NCI-H510A (cell line): ENCODE data around the gene CPNE6.
"Not testable (repeated sequence)": the region's sequence is repeated elsewhere in the genome, so short reads cannot be mapped to it uniquely, and the experiment has no call there.

Experiments used
- DNase-seq: peaks from one replicate; lab custom pipeline; 2025; lab: John Stamatoyannopoulos, UW

CPNE6 gene

DNA sequence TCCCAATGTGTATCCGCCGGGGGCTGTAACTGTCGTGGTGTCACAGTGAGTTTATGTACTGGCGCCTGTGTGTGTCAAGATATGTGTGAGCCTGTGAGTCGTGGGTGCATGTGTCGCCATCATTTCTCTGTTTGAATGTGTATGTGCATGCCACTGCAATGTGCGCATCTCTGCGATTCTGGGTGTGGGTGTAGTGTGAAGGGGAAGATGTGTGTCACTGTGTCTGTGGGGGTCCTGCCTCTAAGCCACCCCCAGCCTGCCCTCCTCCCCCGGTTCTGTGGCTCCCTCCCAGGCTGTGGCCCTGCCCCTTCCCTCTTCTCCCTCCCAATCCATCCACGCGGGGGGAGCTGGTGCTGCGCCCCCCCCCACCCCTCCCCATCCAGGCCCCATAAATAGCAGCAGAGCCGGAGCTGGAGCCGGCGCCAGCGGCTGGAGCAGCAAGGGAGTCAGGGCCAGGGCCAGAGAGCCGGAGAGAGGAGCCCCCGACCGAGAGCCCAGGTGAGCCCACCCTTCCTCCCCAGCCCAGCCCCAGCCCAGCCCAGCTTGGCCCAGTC is at the start of gene CPNE6:
TSS of gene CPNE6 (plus strand) at position 419 of the 554 bp plus-strand sequence. CDS start 1,375 bp downstream, outside the sequence.
- no peak for DNase-seq

DNA sequence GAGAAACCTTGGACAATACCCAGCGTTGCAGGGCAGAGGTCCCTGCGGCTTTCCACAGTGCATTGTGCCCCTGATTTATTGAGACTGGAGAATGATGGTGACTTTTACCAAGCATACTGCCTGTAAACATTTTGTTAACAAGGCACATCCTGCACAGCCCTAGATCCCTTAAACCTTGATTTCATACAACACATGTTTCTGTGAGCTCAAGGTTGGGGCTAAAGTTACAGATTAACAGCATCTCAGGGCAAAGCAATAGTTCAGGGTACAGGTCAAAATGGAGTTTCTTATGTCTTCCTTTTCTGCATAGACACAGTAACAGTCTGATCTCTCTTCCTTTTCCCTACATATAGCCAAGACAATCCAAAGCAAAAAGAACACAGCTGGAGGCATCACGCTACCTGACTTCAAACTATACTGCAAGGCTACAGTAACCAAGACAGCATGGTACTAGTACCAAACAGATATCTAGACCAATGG is 46.4 kb upstream of the CPNE6 start:
- DNase-seq = not testable (repeated sequence)

- DNase-seq = not testable (repeated sequence)
Measured at GRCh38 chr14:24029687-24030086, 41.7 kb upstream of the CPNE6 start.

- DNase-seq = not testable (repeated sequence)
Measured at GRCh38 chr14:24031331-24031730, 40.0 kb upstream of the CPNE6 start.

- DNase-seq = no peak
Measured at GRCh38 chr14:24032727-24033418, 38.5 kb upstream of the CPNE6 start.

DNA sequence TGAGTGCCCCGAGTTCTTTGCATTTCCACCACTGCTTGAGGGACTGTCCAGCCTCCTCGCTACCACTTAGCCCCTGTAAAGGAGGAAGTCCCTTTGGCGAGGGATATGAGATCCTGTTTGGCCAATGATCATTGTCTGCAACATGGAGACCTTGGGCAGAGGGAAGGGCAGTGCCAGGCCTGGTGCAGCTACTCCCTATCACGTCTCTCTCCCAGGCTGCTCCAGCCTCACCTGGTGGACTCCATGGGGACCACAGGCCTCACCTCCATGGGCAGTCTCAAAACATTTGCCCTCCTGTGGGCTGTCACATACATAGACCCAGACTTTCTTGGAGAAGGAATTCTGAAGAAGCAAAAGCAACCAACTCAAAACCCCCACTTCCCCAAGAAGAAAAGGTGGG is 35.6 kb upstream of the CPNE6 start:
- peak; percentile 19 for DNase-seq

GRCh38 chr14:24036169-24036962 is 35.0 kb upstream of the CPNE6 start:
- DNase-seq = peak; percentile 76

GRCh38 chr14:24036963-24037657 is 34.3 kb upstream of the CPNE6 start:
- DNase-seq = not testable (repeated sequence)

- peak; percentile 32 for DNase-seq
Measured at GRCh38 chr14:24037658-24038037, 33.7 kb upstream of the CPNE6 start.

- no peak for DNase-seq
Measured at GRCh38 chr14:24038686-24039085, 32.7 kb upstream of the CPNE6 start.

GRCh38 chr14:24040692-24041091 is 30.7 kb upstream of the CPNE6 start:
- DNase-seq = no peak

DNA sequence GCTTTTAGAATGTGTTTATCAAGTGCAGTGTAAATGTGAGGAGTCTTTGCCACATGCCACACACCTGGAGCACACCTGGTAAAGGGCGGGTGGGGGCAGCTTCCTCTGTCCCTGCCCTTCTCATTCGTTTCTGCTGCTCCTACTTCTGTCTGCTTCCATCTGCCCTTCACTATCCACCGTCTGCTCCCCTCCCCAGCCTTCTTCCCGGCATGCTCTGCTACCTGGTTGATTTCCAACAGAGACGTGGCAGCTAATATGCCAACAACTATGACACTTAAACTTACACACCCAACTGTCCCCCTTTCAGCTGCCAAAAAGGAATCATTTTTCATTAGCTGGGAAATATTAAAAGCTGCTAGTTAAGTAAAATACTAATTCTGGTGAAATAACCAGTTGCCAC is 28.6 kb upstream of the CPNE6 start:
- peak; percentile 10 for DNase-seq

GRCh38 chr14:24049002-24049401 is 22.4 kb upstream of the CPNE6 start:
- not testable (repeated sequence) for DNase-seq

- DNase-seq = not testable (repeated sequence)
Measured at GRCh38 chr14:24050753-24051152, 20.6 kb upstream of the CPNE6 start.

DNA sequence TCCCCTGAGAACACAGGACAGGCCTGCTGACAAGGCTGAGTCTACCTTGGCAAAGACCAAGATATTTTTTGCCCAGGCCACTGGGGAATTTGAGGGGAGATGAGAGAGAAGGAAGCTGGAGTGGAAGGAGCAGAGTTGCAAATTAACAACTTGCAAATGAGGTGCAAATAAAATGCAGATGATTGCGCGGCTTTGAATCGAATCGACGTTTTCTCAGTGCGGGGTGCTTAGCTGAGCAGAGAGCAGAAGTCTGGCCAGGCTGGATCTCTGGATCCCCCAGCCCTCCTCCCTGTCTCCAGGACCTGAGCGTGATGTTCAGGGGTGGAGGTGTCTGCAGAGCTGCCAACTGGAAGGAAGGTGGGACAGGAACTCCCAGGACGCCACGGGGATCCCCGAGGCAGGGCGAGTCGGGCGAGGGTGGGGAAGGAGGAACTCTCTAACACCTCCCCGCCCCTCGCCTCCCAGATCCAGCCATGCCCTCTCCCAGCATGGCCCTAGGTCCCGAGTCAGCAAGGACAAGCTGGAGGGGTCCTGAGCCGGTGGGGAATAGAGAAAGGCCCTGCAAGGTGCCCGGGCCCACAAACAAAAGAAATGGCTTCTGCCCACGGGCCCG is 20.1 kb upstream of the CPNE6 start:
- DNase-seq = no peak

DNA sequence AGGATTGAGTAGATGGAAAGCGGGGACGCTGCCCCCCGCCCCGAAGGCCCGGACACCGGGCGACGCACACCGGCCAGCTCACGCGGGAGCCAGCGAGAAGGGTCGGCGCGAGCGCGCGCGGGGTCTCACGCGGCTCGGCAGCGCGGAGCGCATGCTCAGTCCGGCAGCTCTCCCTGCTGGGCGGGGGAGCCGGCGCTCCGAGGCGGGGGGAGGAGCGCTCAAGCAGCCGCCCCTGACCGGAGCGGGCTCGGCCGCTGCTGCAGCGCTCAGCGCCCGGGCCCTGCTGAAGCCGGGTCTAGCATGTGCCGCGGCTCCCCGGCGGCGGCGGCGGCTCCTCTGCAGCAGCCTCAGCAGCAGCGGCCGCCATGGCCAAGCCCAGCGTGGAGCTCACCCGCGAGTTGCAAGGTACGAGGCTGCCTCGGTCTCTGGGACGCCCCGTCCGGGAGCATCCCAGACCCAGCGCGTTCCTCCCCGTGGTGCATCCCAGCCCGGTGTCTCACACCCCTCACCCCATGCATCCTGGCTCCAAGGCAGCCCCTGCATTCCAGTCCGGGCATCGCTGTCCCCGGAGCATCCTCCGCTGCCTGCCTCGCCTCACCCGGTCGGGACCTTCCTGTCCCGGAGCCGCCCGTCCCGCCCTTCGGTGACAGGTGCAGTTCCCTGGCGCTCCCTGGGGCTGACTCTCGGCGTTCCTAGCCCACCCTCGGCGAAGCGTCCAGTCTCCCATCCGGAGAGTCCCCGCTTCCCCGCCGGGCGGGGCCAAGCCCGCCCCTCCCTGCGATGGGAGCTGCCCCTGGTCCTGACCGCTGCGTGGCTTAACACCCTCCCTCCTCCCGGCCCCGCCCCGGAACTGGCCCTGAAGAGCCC is 19.3 kb upstream of the CPNE6 start, which contains the start of gene CARMIL3:
TSS of gene CARMIL3 (plus strand) at position 221 of the 867 bp plus-strand sequence. CDS start at position 366, 145 bp downstream.
- peak; percentile 68 for DNase-seq

DNA sequence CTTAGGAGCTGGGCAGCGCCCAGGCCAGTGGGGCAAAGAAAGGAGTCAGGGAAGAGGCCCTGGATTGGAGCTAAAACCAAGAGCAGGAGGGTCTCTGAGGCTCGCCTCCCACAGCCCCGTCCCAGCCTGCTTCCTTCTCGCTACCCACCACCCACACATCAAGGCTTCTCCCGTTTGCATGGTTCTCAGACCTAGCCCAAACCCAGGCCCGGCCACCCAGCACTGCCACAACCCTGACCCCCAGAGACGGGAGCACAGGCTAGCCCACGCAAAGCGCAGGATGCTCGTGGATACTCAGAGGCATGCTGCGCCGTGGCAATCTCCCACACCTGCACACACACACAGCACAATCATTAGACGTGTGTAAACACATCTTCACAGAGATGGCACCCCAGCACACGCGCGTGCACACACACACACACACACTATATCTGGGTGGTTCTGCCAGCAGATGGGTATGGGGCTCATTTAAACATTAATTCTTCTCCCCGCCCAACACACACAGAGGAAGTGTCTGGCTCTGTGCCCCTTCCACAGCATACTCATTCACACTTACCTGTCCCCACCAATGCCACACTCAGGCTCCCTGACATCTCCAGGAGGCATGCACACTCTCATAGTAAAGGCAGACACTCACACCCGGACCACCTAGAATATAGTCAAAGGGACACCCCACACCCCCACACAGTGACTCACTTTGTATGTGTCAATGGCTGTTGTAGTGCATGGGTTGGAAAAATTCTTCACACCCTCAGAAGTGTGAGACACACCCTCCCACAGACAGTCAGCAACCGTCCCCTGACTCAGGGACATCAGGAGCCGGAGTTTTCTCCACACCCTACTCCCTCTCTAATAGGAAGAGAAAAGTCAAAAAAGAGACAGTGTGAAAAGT is 18.5 kb upstream of the CPNE6 start:
- no peak for DNase-seq

DNA sequence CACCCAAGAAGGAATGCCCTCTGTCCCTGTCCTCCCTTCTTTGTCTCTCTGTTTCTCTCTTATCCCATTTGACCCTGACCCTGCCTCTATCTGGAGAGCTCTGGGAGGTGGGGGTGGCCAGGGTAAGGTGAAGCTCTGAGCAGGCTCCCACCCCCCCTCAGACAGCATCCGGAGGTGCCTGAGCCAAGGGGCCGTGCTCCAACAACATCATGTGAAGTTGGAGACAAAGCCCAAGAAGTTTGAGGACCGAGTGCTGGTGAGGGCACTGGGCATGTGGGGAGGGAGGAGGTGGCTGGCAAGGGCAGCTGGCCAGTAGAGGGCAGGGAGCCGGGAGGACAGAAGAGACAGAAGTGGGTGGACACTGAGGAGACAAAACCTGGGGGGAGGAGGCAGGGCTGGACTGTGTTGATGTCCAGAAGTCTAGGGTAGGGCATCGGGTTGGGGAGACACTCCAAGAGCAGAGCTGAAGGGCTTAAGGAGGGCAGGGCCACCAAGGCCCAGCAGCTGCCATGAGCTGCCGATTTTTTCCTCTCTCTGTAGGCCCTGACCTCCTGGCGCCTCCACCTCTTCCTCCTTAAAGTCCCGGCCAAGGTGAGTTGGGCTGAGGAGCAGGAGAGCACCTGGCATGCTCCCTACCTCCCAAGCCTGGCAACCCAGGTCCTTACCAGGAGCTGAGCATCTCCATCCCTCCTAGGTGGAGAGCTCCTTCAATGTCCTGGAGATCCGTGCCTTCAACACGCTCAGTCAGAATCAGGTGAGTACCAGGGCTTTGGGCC is 17.6 kb upstream of the CPNE6 start:
- DNase-seq = no peak

DNA sequence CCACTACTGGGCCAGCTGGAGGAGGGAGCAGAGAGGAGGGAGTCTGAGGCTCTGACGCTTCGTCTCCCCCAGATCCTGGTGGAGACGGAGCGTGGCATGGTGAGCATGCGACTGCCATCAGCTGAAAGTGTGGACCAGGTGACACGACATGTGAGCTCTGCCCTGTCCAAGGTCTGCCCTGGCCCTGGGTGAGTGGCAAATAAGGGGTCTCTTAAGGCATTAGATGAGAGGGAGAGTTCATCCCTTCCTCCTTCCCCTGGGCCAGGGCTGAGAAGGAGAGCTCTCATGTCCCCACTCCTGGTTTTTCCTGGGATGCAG is 17.1 kb upstream of the CPNE6 start:
- DNase-seq = no peak
